Measurements from ENCODE around the gene RERE. TPM values are rescaled to one million over a fixed set of nuclear protein-coding genes. Genes with fewer than 3 reads are reported as not detected.
"Not testable (repeated sequence)": the region's sequence is repeated elsewhere in the genome, so short reads cannot be mapped to it uniquely, and the experiment has no call there.

RERE gene
- total RNA-seq, 1 experiment from 2014 or later: 161 TPM

DNA sequence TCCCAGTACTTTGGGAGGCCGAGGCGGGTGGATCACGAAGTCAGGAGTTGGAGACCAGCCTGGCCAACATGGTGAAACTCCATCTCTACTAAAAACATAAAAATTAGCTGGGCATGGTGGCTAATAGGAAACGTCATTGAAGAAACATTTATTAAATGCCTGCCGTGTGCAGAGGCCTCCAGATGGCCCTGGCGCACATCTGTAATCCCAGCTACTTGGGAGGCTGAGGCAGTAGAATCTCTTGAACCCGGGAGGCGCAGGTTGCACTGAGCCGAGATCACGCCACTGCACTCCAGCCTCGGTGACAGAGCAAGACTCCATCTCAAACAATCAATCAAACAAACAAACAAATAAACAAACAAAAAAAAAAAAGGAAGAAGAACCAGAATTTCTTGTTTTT lies 368.9 kb downstream of the RERE start:
- H3K36me3 Mint-ChIP-seq; H3K27me3 Mint-ChIP-seq (ENCODE audit: low read depth); POLR2A ChIA-PET; H3K4me3 Mint-ChIP-seq; DNase-seq (ENCODE audit: low spot score); H3K9me3 Mint-ChIP-seq; ATAC-seq: not testable (repeated sequence)
- Mint-ChIP-seq H3K27ac (peak overlapping the region; percentile 19; the same call in 1 of the 2 replicates), H3K4me1 (peaks cover 34% of the 10 kb centered on the region)
- CTCF ChIA-PET: interaction anchor here (1.3 kb wide), 1 partner anchor 12 kb away, joined by 5 read pairs; no protein-coding TSS in a partner anchor

DNA sequence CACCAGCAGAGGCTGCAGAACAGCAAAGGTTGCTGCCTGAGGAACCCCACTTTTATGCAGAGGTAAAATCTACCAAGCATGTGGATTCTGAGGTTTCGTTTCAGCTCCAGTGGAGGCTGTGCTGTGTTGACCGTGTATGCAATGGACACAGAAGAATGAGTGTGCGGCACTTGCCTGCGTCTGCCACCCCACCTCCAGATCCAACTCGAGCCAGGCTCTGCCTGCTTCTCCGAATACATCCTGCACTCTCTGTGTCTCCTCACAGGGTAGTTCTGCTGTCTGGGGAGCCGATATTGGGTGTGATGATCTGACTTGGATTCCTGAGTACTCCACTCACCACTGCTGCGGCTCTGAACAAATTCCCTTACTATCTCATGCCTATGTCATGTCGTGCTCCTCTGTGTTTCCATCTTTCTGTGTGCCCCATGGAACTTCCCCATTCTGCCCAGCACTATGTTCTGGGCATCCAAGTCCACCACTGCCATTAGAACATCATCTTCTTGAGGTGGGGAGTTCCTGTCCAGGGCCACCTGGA lies 369.8 kb downstream of the RERE start:
- no peak for TF ChIP-seq OVOL2 (CRISPR knock-in tag; IDR thresholded peaks at IDR 0.05; ENCODE audit: borderline replicate concordance)
- no peak for TF ChIP-seq JUN (CRISPR knock-in tag; IDR thresholded peaks at IDR 0.05)
- ATAC-seq (no peak), DNase-seq (ENCODE audit: low spot score) (no peak)
- H3K36me3 Mint-ChIP-seq: peaks cover 9% of the 10 kb centered on the region
- peaks cover 3% of the 10 kb centered on the region for H3K9me3 Mint-ChIP-seq
- H3K4me3 Mint-ChIP-seq: no peak overlapping the region
- ChIA-PET CTCF (interaction anchor here (0.6 to 1.1 kb wide), 3 partner anchors 12 to 229 kb away, joined by 3 to 4 read pairs (median 4); no protein-coding TSS in a partner anchor), POLR2A (no interaction called here)
- no peaks in the 10 kb centered on the region for H3K27me3 Mint-ChIP-seq (ENCODE audit: low read depth)
- H3K4me1 Mint-ChIP-seq: peaks cover 38% of the 10 kb centered on the region
- peak overlapping the region; percentile 25; the same call in 1 of the 2 replicates for H3K27ac Mint-ChIP-seq

DNA sequence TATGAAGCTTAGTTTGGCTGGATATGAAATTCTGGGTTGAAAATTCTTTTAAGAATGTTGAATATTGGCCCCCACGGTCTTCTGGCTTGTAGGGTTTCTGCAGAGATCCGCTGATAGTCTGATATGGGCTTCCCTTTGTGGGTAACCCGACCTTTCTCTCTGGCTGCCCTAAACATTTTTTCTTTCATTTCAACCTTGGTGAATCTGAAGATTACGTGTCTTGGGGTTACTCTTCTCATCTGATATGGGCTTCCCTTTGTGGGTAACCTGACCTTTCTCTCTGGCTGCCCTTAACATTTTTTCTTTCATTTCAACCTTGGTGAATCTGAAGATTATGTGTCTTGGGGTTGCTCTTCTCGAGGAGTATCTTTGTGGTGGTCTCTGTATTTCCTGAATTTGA lies 371.3 kb downstream of the RERE start:
- DNase-seq (ENCODE audit: low spot score); H3K4me3 Mint-ChIP-seq; CTCF ChIA-PET; POLR2A ChIA-PET; ATAC-seq; H3K9me3 Mint-ChIP-seq; H3K27me3 Mint-ChIP-seq (ENCODE audit: low read depth): not testable (repeated sequence)
- Mint-ChIP-seq H3K4me1 (peaks cover 49% of the 10 kb centered on the region), H3K36me3 (peaks cover 12% of the 10 kb centered on the region), H3K27ac (peak overlapping the region; percentile 89)

DNA sequence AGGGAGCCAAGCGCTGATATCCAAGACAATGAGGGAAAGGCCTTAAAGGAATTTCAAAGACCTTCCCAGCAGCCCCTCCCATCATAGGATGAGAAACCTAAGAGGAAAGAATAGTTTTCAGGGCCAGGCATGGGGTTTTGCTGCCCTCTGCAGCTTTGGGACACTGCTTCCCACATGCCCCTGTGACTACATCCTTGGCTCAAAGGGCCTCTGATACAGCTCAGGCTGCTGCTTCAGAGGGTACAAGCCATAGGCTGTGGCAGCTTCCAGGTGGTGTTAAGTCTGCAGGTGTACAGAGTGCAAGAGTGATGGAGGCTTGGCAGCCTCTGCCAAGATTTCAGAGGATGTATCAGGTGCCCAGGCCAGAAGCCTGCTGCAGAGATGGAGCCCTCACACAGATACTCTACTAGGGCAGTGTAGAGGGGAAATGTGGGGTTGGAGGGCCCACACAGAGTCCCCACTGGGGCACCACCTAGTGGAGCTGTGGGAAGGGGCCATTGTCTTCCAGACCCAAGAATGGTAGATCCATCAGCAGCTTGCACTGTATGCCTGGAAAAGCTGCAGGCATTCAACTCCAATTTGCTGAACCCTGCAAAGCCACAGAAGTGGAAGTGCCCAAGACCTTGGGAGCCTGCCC lies 373.8 kb downstream of the RERE start:
- peaks cover 7% of the 10 kb centered on the region for H3K9me3 Mint-ChIP-seq
- ATAC-seq (peak; percentile 89), DNase-seq (ENCODE audit: low spot score) (peak; percentile 73)
- no peaks in the 10 kb centered on the region for H3K27me3 Mint-ChIP-seq (ENCODE audit: low read depth)
- ChIA-PET CTCF (interaction anchor here (0.6 to 3.1 kb wide), 30 partner anchors 9 to 1929 kb away, joined by 3 to 23 read pairs (median 4); no protein-coding TSS in a partner anchor), POLR2A (interaction anchor here (0.6 to 1.0 kb wide), 6 partner anchors 12 to 405 kb away, joined by 3 to 5 read pairs (median 4); no protein-coding TSS in a partner anchor)
- peaks cover 12% of the 10 kb centered on the region for H3K36me3 Mint-ChIP-seq
- H3K27ac Mint-ChIP-seq: peak overlapping the region; percentile 93
- TF ChIP-seq, protein P1, sequence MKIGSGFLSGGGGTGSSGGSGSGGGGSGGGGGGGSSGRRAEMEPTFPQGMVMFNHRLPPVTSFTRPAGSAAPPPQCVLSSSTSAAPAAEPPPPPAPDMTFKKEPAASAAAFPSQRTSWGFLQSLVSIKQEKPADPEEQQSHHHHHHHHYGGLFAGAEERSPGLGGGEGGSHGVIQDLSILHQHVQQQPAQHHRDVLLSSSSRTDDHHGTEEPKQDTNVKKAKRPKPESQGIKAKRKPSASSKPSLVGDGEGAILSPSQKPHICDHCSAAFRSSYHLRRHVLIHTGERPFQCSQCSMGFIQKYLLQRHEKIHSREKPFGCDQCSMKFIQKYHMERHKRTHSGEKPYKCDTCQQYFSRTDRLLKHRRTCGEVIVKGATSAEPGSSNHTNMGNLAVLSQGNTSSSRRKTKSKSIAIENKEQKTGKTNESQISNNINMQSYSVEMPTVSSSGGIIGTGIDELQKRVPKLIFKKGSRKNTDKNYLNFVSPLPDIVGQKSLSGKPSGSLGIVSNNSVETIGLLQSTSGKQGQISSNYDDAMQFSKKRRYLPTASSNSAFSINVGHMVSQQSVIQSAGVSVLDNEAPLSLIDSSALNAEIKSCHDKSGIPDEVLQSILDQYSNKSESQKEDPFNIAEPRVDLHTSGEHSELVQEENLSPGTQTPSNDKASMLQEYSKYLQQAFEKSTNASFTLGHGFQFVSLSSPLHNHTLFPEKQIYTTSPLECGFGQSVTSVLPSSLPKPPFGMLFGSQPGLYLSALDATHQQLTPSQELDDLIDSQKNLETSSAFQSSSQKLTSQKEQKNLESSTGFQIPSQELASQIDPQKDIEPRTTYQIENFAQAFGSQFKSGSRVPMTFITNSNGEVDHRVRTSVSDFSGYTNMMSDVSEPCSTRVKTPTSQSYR (CRISPR knock-in tag; IDR thresholded peaks at IDR 0.05): no peak
- no peak for TF ChIP-seq NR1H2 (CRISPR knock-in tag; IDR thresholded peaks at IDR 0.05)
- TF ChIP-seq ZNF396 (CRISPR knock-in tag; IDR thresholded peaks at IDR 0.05; ENCODE audit: borderline replicate concordance): 0 out of 2 replicates have a peak, but pooled peaks have one; percentile 50
- TF ChIP-seq, protein P2, sequence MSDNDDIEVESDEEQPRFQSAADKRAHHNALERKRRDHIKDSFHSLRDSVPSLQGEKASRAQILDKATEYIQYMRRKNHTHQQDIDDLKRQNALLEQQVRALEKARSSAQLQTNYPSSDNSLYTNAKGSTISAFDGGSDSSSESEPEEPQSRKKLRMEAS (CRISPR knock-in tag; IDR thresholded peaks at IDR 0.05): 0 out of 2 replicates have a peak, but pooled peaks have one; percentile 19
- 0 out of 2 replicates have a peak, but pooled peaks have one; percentile 38 for TF ChIP-seq PRRX2 (CRISPR knock-in tag; IDR thresholded peaks at IDR 0.05)
- TF ChIP-seq, protein P3, sequence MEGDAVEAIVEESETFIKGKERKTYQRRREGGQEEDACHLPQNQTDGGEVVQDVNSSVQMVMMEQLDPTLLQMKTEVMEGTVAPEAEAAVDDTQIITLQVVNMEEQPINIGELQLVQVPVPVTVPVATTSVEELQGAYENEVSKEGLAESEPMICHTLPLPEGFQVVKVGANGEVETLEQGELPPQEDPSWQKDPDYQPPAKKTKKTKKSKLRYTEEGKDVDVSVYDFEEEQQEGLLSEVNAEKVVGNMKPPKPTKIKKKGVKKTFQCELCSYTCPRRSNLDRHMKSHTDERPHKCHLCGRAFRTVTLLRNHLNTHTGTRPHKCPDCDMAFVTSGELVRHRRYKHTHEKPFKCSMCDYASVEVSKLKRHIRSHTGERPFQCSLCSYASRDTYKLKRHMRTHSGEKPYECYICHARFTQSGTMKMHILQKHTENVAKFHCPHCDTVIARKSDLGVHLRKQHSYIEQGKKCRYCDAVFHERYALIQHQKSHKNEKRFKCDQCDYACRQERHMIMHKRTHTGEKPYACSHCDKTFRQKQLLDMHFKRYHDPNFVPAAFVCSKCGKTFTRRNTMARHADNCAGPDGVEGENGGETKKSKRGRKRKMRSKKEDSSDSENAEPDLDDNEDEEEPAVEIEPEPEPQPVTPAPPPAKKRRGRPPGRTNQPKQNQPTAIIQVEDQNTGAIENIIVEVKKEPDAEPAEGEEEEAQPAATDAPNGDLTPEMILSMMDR (IDR thresholded peaks at IDR 0.05): 0 out of 2 replicates have a peak, but pooled peaks have one; percentile 41
- no peak for TF ChIP-seq MYBL2 (CRISPR knock-in tag; IDR thresholded peaks at IDR 0.05)
- TF ChIP-seq, protein P4, sequence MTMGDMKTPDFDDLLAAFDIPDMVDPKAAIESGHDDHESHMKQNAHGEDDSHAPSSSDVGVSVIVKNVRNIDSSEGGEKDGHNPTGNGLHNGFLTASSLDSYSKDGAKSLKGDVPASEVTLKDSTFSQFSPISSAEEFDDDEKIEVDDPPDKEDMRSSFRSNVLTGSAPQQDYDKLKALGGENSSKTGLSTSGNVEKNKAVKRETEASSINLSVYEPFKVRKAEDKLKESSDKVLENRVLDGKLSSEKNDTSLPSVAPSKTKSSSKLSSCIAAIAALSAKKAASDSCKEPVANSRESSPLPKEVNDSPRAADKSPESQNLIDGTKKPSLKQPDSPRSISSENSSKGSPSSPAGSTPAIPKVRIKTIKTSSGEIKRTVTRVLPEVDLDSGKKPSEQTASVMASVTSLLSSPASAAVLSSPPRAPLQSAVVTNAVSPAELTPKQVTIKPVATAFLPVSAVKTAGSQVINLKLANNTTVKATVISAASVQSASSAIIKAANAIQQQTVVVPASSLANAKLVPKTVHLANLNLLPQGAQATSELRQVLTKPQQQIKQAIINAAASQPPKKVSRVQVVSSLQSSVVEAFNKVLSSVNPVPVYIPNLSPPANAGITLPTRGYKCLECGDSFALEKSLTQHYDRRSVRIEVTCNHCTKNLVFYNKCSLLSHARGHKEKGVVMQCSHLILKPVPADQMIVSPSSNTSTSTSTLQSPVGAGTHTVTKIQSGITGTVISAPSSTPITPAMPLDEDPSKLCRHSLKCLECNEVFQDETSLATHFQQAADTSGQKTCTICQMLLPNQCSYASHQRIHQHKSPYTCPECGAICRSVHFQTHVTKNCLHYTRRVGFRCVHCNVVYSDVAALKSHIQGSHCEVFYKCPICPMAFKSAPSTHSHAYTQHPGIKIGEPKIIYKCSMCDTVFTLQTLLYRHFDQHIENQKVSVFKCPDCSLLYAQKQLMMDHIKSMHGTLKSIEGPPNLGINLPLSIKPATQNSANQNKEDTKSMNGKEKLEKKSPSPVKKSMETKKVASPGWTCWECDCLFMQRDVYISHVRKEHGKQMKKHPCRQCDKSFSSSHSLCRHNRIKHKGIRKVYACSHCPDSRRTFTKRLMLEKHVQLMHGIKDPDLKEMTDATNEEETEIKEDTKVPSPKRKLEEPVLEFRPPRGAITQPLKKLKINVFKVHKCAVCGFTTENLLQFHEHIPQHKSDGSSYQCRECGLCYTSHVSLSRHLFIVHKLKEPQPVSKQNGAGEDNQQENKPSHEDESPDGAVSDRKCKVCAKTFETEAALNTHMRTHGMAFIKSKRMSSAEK (CRISPR knock-in tag; IDR thresholded peaks at IDR 0.05; ENCODE audit: borderline replicate concordance): peak; percentile 79; the same call in 1 of the 2 replicates
- 0 out of 2 replicates have a peak, but pooled peaks have one; percentile 49 for TF ChIP-seq TEAD1 (CRISPR knock-in tag; IDR thresholded peaks at IDR 0.05)
- peaks cover 66% of the 10 kb centered on the region for H3K4me1 Mint-ChIP-seq
- H3K4me3 Mint-ChIP-seq: no peak overlapping the region

All from WTC11 (cell line).